PC-9 (cell line): ENCODE results near the gene SDHAF2.

Source experiments
- EZH2 ChIP-seq: fragments of 200-600 bp; sonication (generic); IDR thresholded peaks from 2 replicates; pipeline ENCODE4 v1.8.0; 2017; ENCODE audit warnings: antibody characterized with exemption, low read depth
- TF ChIP-seq, protein P1 (sequence below): fragments of 200-600 bp; sonication (generic); conservative IDR thresholded peaks from 2 replicates; pipeline ENCODE4 v1.6.1; 2017; ENCODE audit warnings: mixed run types, antibody characterized with exemption, mild to moderate bottlenecking, moderate library complexity

- TF ChIP-seq, protein P1, sequence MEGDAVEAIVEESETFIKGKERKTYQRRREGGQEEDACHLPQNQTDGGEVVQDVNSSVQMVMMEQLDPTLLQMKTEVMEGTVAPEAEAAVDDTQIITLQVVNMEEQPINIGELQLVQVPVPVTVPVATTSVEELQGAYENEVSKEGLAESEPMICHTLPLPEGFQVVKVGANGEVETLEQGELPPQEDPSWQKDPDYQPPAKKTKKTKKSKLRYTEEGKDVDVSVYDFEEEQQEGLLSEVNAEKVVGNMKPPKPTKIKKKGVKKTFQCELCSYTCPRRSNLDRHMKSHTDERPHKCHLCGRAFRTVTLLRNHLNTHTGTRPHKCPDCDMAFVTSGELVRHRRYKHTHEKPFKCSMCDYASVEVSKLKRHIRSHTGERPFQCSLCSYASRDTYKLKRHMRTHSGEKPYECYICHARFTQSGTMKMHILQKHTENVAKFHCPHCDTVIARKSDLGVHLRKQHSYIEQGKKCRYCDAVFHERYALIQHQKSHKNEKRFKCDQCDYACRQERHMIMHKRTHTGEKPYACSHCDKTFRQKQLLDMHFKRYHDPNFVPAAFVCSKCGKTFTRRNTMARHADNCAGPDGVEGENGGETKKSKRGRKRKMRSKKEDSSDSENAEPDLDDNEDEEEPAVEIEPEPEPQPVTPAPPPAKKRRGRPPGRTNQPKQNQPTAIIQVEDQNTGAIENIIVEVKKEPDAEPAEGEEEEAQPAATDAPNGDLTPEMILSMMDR: no peak
- TF ChIP-seq EZH2: no peak
Measured at GRCh38 chr11:61390161-61390560, 39.8 kb upstream of the SDHAF2 start.
